A549 (cell line): ENCODE results near the gene RAE1.

ENCODE experiments used
- EP300 ChIP-seq, 2 experiments: fragments of >200 bp; sonication (Bioruptor Twin); formaldehyde crosslinking; IDR thresholded peaks; 2 replicates in 1 of 2; 3 replicates in 1 of 2; pipeline ENCODE4 v1.6.1; 2016 to 2017
- RAD21 ChIP-seq, 2 experiments: fragments of >200 bp in 1 of 2; sonication (Bioruptor Twin) in 1 of 2; formaldehyde crosslinking in 1 of 2; IDR thresholded peaks in 1 of 2; conservative IDR thresholded peaks in 1 of 2; 2 replicates in 1 of 2; 3 replicates in 1 of 2; pipeline ENCODE4 v1.6.1; 2012 to 2018; ENCODE audit warnings: inconsistent platforms in 1 of 2
- ZFP36 ChIP-seq: fragments of 450-650 bp; IDR thresholded peaks from 2 replicates; pipeline ENCODE4 v1.6.1; 2014; ENCODE audit warnings: borderline replicate concordance; ENCODE audit not compliant: partially characterized antibody
- TF ChIP-seq, protein P1 (sequence below): fragments of 200-600 bp; sonication (generic); IDR thresholded peaks from 2 replicates; pipeline ENCODE4 v1.6.1; 2016; ENCODE audit warnings: antibody characterized with exemption, mild to moderate bottlenecking, moderate library complexity
- TF ChIP-seq, protein P2 (sequence below): fragments of 450-650 bp; IDR thresholded peaks from 2 replicates; pipeline ENCODE4 v1.6.1; 2014; ENCODE audit warnings: antibody characterized with exemption
- TF ChIP-seq, protein P3 (sequence below): IDR thresholded peaks from 2 replicates; pipeline ENCODE4 v1.6.1; 2012; ENCODE audit warnings: low read depth, borderline replicate concordance

DNA sequence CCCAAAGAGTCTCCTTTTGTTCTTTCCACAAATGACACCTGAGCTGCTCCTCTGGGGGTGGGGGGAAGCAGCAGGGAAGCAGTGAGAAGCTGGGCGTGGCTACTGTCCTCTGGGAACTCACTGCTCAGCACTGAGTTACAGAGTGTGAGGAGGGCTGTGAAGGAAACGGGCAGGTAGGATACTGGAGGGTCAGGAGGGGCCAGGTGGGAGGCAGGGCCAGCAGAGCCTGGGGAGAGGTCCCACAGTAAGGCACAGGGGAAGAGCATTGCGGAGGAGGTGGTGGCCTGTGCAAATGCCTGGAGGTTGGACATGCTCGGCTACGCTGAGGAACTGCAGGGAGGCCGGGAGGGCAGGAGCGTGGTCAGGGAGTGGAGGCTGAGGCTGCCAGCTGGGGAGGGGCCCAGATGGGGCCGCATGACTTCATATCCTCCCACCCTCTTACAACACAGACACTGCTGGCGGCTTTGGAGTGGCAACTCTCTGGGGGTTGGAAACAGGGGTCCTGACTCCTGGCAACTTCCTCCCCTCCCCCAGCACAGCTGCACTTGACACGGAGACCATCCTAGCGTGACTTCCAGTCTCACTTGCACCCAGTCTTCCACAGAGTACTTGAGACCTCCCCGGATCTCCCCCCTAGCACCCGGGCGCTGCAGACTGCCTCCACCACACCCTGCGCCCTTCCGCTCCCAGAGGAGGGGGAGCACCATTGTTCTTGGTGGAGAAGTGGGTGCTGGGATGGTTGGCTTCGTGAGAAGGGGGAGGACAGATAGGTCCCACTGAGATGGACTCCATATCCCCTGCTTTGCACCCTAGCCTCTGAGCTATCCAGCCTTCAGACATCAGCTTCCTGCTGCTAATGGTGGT, 74.3 kb downstream of the RAE1 start:
- TF ChIP-seq, protein P1, sequence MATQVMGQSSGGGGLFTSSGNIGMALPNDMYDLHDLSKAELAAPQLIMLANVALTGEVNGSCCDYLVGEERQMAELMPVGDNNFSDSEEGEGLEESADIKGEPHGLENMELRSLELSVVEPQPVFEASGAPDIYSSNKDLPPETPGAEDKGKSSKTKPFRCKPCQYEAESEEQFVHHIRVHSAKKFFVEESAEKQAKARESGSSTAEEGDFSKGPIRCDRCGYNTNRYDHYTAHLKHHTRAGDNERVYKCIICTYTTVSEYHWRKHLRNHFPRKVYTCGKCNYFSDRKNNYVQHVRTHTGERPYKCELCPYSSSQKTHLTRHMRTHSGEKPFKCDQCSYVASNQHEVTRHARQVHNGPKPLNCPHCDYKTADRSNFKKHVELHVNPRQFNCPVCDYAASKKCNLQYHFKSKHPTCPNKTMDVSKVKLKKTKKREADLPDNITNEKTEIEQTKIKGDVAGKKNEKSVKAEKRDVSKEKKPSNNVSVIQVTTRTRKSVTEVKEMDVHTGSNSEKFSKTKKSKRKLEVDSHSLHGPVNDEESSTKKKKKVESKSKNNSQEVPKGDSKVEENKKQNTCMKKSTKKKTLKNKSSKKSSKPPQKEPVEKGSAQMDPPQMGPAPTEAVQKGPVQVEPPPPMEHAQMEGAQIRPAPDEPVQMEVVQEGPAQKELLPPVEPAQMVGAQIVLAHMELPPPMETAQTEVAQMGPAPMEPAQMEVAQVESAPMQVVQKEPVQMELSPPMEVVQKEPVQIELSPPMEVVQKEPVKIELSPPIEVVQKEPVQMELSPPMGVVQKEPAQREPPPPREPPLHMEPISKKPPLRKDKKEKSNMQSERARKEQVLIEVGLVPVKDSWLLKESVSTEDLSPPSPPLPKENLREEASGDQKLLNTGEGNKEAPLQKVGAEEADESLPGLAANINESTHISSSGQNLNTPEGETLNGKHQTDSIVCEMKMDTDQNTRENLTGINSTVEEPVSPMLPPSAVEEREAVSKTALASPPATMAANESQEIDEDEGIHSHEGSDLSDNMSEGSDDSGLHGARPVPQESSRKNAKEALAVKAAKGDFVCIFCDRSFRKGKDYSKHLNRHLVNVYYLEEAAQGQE: no peak
- TF ChIP-seq EP300 (IDR thresholded peaks at IDR 0.05) (no peak), RAD21 (conservative IDR thresholded peaks at IDR 0.05 in 1 of 2, IDR thresholded peaks at IDR 0.05 in 1 of 2) (no peak), ZFP36 (no peak)
- TF ChIP-seq, protein P2, sequence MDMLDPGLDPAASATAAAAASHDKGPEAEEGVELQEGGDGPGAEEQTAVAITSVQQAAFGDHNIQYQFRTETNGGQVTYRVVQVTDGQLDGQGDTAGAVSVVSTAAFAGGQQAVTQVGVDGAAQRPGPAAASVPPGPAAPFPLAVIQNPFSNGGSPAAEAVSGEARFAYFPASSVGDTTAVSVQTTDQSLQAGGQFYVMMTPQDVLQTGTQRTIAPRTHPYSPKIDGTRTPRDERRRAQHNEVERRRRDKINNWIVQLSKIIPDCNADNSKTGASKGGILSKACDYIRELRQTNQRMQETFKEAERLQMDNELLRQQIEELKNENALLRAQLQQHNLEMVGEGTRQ: no peak
- TF ChIP-seq, protein P3, sequence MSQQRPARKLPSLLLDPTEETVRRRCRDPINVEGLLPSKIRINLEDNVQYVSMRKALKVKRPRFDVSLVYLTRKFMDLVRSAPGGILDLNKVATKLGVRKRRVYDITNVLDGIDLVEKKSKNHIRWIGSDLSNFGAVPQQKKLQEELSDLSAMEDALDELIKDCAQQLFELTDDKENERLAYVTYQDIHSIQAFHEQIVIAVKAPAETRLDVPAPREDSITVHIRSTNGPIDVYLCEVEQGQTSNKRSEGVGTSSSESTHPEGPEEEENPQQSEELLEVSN: no peak
